GM12865 (cell line): Measurements from ENCODE around the gene AMMECR1.

ENCODE experiments used
- DNase-seq: peaks from one replicate; pipeline ENCODE4 v3.0.0; 2010; ENCODE audit warnings: low read depth
- H3K4me3 ChIP-seq: 2 replicates; pipeline ENCODE4 v1.5.1; 2011; ENCODE audit warnings: mild to moderate bottlenecking, low read depth, low read length, control low read depth
- TF ChIP-seq, protein P1 (sequence below): IDR thresholded peaks from 2 replicates; pipeline ENCODE4 v1.5.1; 2011; ENCODE audit warnings: low read length, control low read depth, low read depth, inconsistent platforms; ENCODE audit not compliant: insufficient read depth; ENCODE audit errors: missing control alignments

Gene AMMECR1

DNA sequence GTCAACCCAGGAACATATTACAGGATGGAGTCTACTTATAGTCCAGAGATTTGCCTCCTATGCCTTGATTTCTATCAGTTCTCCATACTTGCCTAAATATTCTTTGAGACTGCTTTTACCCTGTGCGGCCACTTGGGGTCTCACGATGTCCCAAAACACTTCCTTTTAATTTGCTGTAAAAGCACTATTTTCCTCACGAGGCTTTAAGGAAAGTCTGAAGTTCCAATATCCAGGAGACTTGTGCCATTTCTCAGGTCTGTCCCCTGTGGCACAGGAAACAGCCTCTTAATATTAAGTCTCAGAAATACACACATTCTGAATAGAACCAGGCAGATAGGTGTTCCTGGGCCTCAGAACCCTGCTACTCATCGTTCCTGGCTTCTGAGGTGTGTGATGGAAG is 172.0 kb downstream of the AMMECR1 start:
- TF ChIP-seq, protein P1, sequence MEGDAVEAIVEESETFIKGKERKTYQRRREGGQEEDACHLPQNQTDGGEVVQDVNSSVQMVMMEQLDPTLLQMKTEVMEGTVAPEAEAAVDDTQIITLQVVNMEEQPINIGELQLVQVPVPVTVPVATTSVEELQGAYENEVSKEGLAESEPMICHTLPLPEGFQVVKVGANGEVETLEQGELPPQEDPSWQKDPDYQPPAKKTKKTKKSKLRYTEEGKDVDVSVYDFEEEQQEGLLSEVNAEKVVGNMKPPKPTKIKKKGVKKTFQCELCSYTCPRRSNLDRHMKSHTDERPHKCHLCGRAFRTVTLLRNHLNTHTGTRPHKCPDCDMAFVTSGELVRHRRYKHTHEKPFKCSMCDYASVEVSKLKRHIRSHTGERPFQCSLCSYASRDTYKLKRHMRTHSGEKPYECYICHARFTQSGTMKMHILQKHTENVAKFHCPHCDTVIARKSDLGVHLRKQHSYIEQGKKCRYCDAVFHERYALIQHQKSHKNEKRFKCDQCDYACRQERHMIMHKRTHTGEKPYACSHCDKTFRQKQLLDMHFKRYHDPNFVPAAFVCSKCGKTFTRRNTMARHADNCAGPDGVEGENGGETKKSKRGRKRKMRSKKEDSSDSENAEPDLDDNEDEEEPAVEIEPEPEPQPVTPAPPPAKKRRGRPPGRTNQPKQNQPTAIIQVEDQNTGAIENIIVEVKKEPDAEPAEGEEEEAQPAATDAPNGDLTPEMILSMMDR, result peak; percentile 47
- peak; percentile 30 for DNase-seq
- no peak overlapping the region for H3K4me3 ChIP-seq

DNA sequence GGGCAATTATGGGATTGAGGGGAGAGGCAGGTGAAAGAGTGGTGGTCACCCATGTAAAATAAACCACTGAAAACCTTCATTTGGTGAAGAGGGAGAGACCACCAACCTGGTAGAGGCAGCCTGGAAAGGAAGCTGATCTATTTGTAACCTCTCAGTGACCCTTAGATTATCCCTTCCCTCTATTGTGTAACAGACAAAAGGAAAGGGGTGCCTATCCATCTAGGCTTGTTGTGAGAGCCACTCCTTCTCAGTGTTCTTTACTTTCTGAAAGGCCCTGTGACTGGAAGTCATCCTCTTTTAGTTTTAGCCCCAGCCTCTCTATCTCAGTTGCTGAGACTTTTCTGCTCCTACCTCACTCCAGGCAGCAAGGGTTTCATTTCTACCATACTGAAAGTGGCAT is 172.6 kb downstream of the AMMECR1 start:
- no peak overlapping the region for H3K4me3 ChIP-seq
- TF ChIP-seq, protein P1, result no peak
- no peak for DNase-seq
